SU-DHL-6 (cell line): Measurements from ENCODE around the gene ATP2A3.

Source experiments
- H2AFZ ChIP-seq: fragments of 200-600 bp; sonication (generic); 2 replicates; pipeline ENCODE4 v1.6.1; 2014; ENCODE audit warnings: low read depth, mild to moderate bottlenecking, moderate library complexity, mixed read lengths, antibody characterized with exemption, low read length; ENCODE audit not compliant: severe bottlenecking
- H3F3A ChIP-seq: fragments of 200-600 bp; shearing (Covaris generic); 2 replicates; pipeline ENCODE4 v1.6.0; 2016; ENCODE audit warnings: antibody characterized with exemption, mild to moderate bottlenecking; ENCODE audit not compliant: insufficient read depth
- H3K27ac ChIP-seq: fragments of 200-600 bp; sonication (generic); 2 replicates; pipeline ENCODE4 v1.5.1; 2016; ENCODE audit warnings: low read depth, mild to moderate bottlenecking, low read length, moderate library complexity, mixed read lengths
- H3K27me3 ChIP-seq: fragments of 200-600 bp; sonication (generic), shearing (Covaris generic); 2 replicates; pipeline ENCODE4 v1.6.0; 2014; ENCODE audit warnings: mild to moderate bottlenecking, low read length
- H3K36me3 ChIP-seq: fragments of 200-600 bp; sonication (generic); 2 replicates; pipeline ENCODE4 v1.6.1; 2014; ENCODE audit warnings: mild to moderate bottlenecking, low read length, mixed read lengths
- H3K4me2 ChIP-seq: fragments of 300-600, 200-600 bp; shearing (Covaris generic), sonication (generic); 2 replicates; pipeline ENCODE4 v1.6.0; 2014; ENCODE audit warnings: low read length, low read depth, mild to moderate bottlenecking; ENCODE audit not compliant: poor library complexity, severe bottlenecking
- H3K4me3 ChIP-seq: fragments of 200-600 bp; sonication (generic); 2 replicates; pipeline ENCODE4 v1.5.1; 2014; ENCODE audit warnings: antibody characterized with exemption, low read length, mild to moderate bottlenecking, mixed read lengths; ENCODE audit not compliant: insufficient read depth, poor library complexity, severe bottlenecking
- H3K79me2 ChIP-seq: fragments of 200-600 bp; sonication (generic); 2 replicates; pipeline ENCODE4 v1.6.1; 2014; ENCODE audit warnings: mild to moderate bottlenecking, low read length, moderate library complexity; ENCODE audit not compliant: insufficient read depth
- H3K9ac ChIP-seq: fragments of 200-600 bp; sonication (generic); 2 replicates; pipeline ENCODE4 v1.7.0; 2014; ENCODE audit warnings: mild to moderate bottlenecking, low read length
- H3K9me2 ChIP-seq: fragments of 200-600 bp; sonication (generic); replicated peaks from 2 replicates; pipeline ENCODE4 v1.6.1; 2014; ENCODE audit warnings: low read length; ENCODE audit not compliant: insufficient read depth
- H3K9me3 ChIP-seq: fragments of 200-600 bp; sonication (generic); 2 replicates; pipeline ENCODE4 v1.6.1; 2014; ENCODE audit warnings: low read length, mixed read lengths; ENCODE audit not compliant: insufficient read depth
- H4K20me1 ChIP-seq: fragments of 200-600 bp; sonication (generic); 2 replicates; pipeline ENCODE4 v1.6.1; 2014; ENCODE audit warnings: low read depth, mild to moderate bottlenecking, antibody characterized with exemption, low read length, moderate library complexity, mixed read lengths
- EZH2phosphoT487 ChIP-seq: fragments of 200-600 bp; sonication (generic), shearing (Covaris generic); conservative IDR thresholded peaks from 2 replicates; pipeline ENCODE4 v1.6.1; 2018; ENCODE audit warnings: mild to moderate bottlenecking, antibody characterized with exemption, low read length, moderate library complexity, mixed read lengths
- TF ChIP-seq, protein P1 (sequence below): fragments of 200-600 bp; sonication (generic); IDR thresholded peaks from one replicate; pipeline ENCODE4 v1.5.1; 2017; ENCODE audit warnings: antibody characterized with exemption, mild to moderate bottlenecking, low read length, moderate library complexity; ENCODE audit not compliant: insufficient read depth, poor library complexity, severe bottlenecking

ATP2A3 gene

DNA sequence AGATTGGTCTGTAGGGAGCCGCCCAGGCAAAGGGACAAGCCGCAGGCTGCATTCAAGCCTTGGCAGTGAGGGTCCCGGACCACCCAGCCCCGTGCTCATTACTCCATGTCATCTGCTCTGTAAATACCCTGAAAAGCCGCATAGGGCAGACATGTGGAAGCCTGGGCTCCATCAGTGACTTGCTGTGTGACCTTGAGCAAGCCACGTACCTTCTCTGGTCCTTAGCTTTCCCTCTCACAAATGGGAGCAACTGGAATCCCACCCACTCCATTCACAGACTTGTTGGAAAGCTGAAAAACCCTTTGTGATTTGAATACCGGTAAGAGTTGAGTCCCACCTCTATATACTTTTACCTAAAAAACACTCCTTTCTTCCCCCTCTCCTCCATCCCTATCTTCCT, 83.3 kb downstream of the ATP2A3 start:
- Histone ChIP-seq H3K79me2 (no peaks in the 10 kb centered on the region), H3K9me2 (no peaks in the 10 kb centered on the region), H3K27me3 (no peaks in the 10 kb centered on the region), H3K4me3 (no peak overlapping the region), H3K27ac (no peak overlapping the region), H3K36me3 (no peaks in the 10 kb centered on the region), H3K9me3 (no peaks in the 10 kb centered on the region), H3F3A (no peaks in the 10 kb centered on the region), H3K4me2 (no peak overlapping the region), H4K20me1 (no peaks in the 10 kb centered on the region), H2AFZ (no peak overlapping the region), H3K9ac (no peak overlapping the region)
- no peak for TF ChIP-seq EZH2phosphoT487
- TF ChIP-seq, protein P1, sequence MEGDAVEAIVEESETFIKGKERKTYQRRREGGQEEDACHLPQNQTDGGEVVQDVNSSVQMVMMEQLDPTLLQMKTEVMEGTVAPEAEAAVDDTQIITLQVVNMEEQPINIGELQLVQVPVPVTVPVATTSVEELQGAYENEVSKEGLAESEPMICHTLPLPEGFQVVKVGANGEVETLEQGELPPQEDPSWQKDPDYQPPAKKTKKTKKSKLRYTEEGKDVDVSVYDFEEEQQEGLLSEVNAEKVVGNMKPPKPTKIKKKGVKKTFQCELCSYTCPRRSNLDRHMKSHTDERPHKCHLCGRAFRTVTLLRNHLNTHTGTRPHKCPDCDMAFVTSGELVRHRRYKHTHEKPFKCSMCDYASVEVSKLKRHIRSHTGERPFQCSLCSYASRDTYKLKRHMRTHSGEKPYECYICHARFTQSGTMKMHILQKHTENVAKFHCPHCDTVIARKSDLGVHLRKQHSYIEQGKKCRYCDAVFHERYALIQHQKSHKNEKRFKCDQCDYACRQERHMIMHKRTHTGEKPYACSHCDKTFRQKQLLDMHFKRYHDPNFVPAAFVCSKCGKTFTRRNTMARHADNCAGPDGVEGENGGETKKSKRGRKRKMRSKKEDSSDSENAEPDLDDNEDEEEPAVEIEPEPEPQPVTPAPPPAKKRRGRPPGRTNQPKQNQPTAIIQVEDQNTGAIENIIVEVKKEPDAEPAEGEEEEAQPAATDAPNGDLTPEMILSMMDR: no peak

DNA sequence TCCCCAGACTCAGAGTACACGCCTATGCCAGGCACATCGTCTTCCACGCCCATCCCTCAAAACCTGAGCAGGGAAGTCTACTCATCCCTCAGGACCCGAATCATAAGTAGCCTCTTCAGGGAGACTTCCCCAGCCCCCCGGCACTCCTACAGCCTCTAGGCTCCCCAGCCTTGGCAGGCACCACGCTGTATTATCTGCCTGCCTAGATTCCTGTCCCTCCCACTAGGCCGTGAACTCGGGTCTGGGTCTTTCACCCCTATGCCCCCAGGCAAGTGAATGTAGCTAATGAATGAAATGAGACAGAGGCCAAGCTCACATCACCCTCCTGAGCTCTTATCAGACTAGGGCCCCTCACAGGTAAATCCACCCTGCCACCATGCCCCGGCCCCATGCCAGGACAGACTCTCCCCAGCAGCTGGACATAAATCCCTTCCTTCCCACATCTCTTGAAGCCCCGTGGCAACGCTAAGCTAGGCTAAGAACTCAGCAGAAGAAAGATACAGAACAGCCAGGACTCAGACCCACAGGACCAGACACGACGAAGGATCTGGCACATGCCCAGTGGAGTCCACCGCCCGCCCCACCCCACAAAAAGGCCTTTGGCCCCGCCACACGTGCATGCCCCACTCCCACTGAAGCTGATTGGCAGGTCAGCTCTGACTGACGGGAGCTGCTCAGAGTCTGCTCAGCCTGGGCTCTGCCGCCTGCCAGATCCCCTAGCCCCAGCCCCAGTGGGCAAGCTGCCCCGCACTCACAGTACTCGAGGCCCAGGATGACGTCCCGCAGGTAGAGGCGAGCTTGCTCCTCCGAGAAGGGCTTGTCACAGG, 84.4 kb downstream of the ATP2A3 start:
- Histone ChIP-seq H3K9ac (no peak overlapping the region), H3K36me3 (no peaks in the 10 kb centered on the region), H4K20me1 (no peaks in the 10 kb centered on the region)

DNA sequence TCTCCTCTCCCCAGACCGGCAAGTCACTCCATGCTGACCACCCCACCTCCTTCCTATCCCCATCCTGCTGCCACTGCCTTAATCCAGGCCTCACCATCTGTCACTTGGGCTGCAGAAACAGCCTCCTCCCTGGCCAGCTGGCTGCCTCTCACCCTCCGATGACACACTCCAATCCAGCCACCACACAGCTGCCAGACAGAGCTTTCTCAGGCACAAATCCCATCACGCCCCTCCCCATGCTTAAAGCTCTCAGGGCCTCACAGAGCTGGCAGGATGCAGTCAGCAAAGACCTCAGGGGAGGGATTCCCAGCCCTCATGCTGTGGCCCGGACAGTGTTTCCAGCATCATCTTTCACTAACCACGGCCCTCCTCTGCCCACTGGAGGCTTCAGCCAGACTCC, 85.1 kb downstream of the ATP2A3 start:
- H3K27me3 ChIP-seq: no peaks in the 10 kb centered on the region
- H3K27ac ChIP-seq: no peak overlapping the region
- H3K4me2 ChIP-seq: no peak overlapping the region
- no peaks in the 10 kb centered on the region for H3K9me2 ChIP-seq
- H3K36me3 ChIP-seq: no peaks in the 10 kb centered on the region
- no peaks in the 10 kb centered on the region for H3F3A ChIP-seq
- no peaks in the 10 kb centered on the region for H3K79me2 ChIP-seq
- H2AFZ ChIP-seq: no peak overlapping the region
- H3K9me3 ChIP-seq: no peaks in the 10 kb centered on the region
- TF ChIP-seq EZH2phosphoT487: no peak
- TF ChIP-seq, protein P1: no peak
- no peak overlapping the region for H3K9ac ChIP-seq
- H3K4me3 ChIP-seq: no peak overlapping the region
- no peaks in the 10 kb centered on the region for H4K20me1 ChIP-seq

More for the DNA sequence above, 84.4 kb downstream of the ATP2A3 start:
- Histone ChIP-seq H3K27me3 (no peaks in the 10 kb centered on the region), H3K4me2 (no peak overlapping the region), H3K27ac (no peak overlapping the region), H3K4me3 (no peak overlapping the region), H3F3A (no peaks in the 10 kb centered on the region), H2AFZ (no peak overlapping the region), H3K79me2 (no peaks in the 10 kb centered on the region), H3K9me2 (no peaks in the 10 kb centered on the region), H3K9me3 (no peaks in the 10 kb centered on the region)
- TF ChIP-seq, protein P1: no peak
- no peak for TF ChIP-seq EZH2phosphoT487
